Esophagus muscularis mucosa (tissue), 4 donors: ENCODE results near the gene LAT. TPM values are rescaled to one million over a fixed set of nuclear protein-coding genes. Genes with fewer than 3 reads are reported as not detected.
"Not testable (repeated sequence)": the region's sequence is repeated elsewhere in the genome, so short reads cannot be mapped to it uniquely, and the experiment has no call there.

Source experiments
- DNase-seq: peaks from one replicate; pipeline ENCODE4 v3.0.0-alpha.2; 2017; ENCODE audit errors: extremely low spot score
- H3K27ac ChIP-seq, 4 donors: fragments of 200-600 bp; sonication (generic); replicated peaks in 1 of 4; 1 replicate in 3 of 4; 2 replicates in 1 of 4; pipeline ENCODE4 v1.5.1; 2016 to 2019; ENCODE audit warnings: mild to moderate bottlenecking in 1 of 4
- H3K27me3 ChIP-seq, 4 donors: fragments of 200-600 bp; sonication (generic); one replicate each; pipeline versions ENCODE4 v1.5.1 to v1.6.0; 2016 to 2019
- H3K36me3 ChIP-seq, 4 donors: fragments of 200-600 bp; sonication (generic); one replicate each; pipeline ENCODE4 v1.5.1; 2016 to 2019
- H3K4me1 ChIP-seq, 4 donors: fragments of 200-600 bp; sonication (generic); one replicate each; pipeline ENCODE4 v1.5.1; 2016 to 2019
- H3K4me3 ChIP-seq, 4 donors: fragments of 200-600 bp; sonication (generic); 1 replicate in 2 of 4; 2 replicates in 2 of 4; pipeline ENCODE4 v1.5.1; 2016 to 2019; ENCODE audit warnings: mild to moderate bottlenecking in 4 of 4, moderate library complexity in 1 of 4
- H3K9me3 ChIP-seq, 4 donors: fragments of 200-600 bp; sonication (generic); 1 replicate in 3 of 4; 2 replicates in 1 of 4; pipeline ENCODE4 v1.5.1; 2016 to 2019
- CTCF ChIP-seq, 3 experiments: fragments of 200-600 bp in 2 of 3; fragments of 450-650 bp in 1 of 3; sonication (generic) in 2 of 3; IDR thresholded peaks; one replicate each; pipeline ENCODE4 v1.5.1; 2017 to 2019; ENCODE audit warnings: antibody characterized with exemption in 3 of 3, mild to moderate bottlenecking in 2 of 3, moderate library complexity in 1 of 3
- EP300 ChIP-seq: sonication (generic); formaldehyde crosslinking; IDR thresholded peaks from one replicate; pipeline ENCODE4 v1.6.1; 2017; ENCODE audit warnings: antibody characterized with exemption
- POLR2A ChIP-seq: fragments of 450-650 bp; IDR thresholded peaks from one replicate; pipeline ENCODE4 v1.6.1; 2017; ENCODE audit warnings: antibody characterized with exemption, moderate library complexity, mild to moderate bottlenecking, low read depth
- POLR2AphosphoS5 ChIP-seq, 2 donors: sonication (generic); formaldehyde crosslinking; IDR thresholded peaks; one replicate each; pipeline ENCODE4 v1.6.1; 2017; ENCODE audit warnings: antibody characterized with exemption in 2 of 2
- WGBS: methylation state at CpG from one replicate; pipeline ENCODE4 v1.1.5; 2018; 5-methylcytosine and 5-hydroxymethylcytosine counted together
- intact Hi-C: fragments of 100-400 bp; cut with DNase I; formaldehyde crosslinking; loops from one replicate; pipeline ENCODE4 v1.15.1; 2023
- total RNA-seq, 4 donors: library from RNA; depleted of rRNA; stranded (reverse); fragments of >200 nt; gene quantifications; one replicate each; pipeline versions ENCODE4 v1.1.0 to v1.2.1, GENCODE V29; 2016

The LAT gene
- total RNA-seq, 4 donors from 2014 or later, result 3.1 to 6.5 (median 6.2) TPM

GRCh38 chr16:28974437-28975157 is 10.3 kb upstream of the LAT start, which contains the start of gene SPNS1:
Gene SPNS1, plus strand, starts transcription at chr16:28974778. Its CDS starts 374 bp downstream, at chr16:28975152.
- H3K36me3 ChIP-seq, result peaks cover 6 to 32% (median 25%) of the 10 kb centered on the region in 4 donors
- no peaks in the 10 kb centered on the region for H3K27me3 ChIP-seq
- H3K9me3 ChIP-seq, result no peaks in the 10 kb centered on the region
- peak within 1 kb of the TSS; percentile 78 to 86 (median 81) for H3K27ac ChIP-seq
- DNase-seq, result peak; percentile 99
- peaks cover 18 to 33% (median 23%) of the 10 kb centered on the region in 4 donors for H3K4me1 ChIP-seq
- intact Hi-C loops, result no loop called here
- 0% methylated on average over 20 of the region's 60 CpGs for WGBS
- peak; percentile 88 to 97 for TF ChIP-seq POLR2AphosphoS5 (IDR thresholded peaks at IDR 0.05)
- TF ChIP-seq EP300, result no peak
- TF ChIP-seq POLR2A, result no peak
- peak within 1 kb of the TSS; percentile 78 to 97 (median 90) for H3K4me3 ChIP-seq

- peaks cover 10 to 38% (median 30%) of the 10 kb centered on the region in 4 donors for H3K36me3 ChIP-seq
- DNase-seq, result no peak
- H3K27me3 ChIP-seq, result no peaks in the 10 kb centered on the region
- H3K9me3 ChIP-seq, result no peaks in the 10 kb centered on the region
- no peak for TF ChIP-seq EP300
- no peak for TF ChIP-seq POLR2A
- no peak for TF ChIP-seq CTCF (IDR thresholded peaks at IDR 0.05)
- TF ChIP-seq POLR2AphosphoS5 (IDR thresholded peaks at IDR 0.05), result no peak
- peak overlapping the region; percentile 78 to 97 (median 90) for H3K4me3 ChIP-seq
- peak overlapping the region; percentile 78 to 86 (median 81) for H3K27ac ChIP-seq
- intact Hi-C loops, result no loop called here
- 8% methylated on average over 23 of the region's 30 CpGs for WGBS
- H3K4me1 ChIP-seq, result peaks cover 18 to 33% (median 23%) of the 10 kb centered on the region in 4 donors
Measured at GRCh38 chr16:28975158-28975599, 9.7 kb upstream of the LAT start.

- DNase-seq, result no peak
- peaks cover 31 to 66% (median 58%) of the 10 kb centered on the region in 4 donors for H3K36me3 ChIP-seq
- H3K27me3 ChIP-seq, result no peaks in the 10 kb centered on the region
- H3K9me3 ChIP-seq, result no peaks in the 10 kb centered on the region
- intact Hi-C loops, result no loop called here
- H3K4me3 ChIP-seq, result no peak overlapping the region
- H3K4me1 ChIP-seq, result peaks cover 18 to 33% (median 23%) of the 10 kb centered on the region in 4 donors
- H3K27ac ChIP-seq, result no peak overlapping the region
- TF ChIP-seq EP300 (no peak), CTCF (IDR thresholded peaks at IDR 0.05) (peak in 1 of 3 experiments; percentile 8), POLR2A (no peak), POLR2AphosphoS5 (IDR thresholded peaks at IDR 0.05) (no peak)
- 85% methylated on average over 10 of the region's 11 CpGs for WGBS
Measured at GRCh38 chr16:28977703-28978662, 6.9 kb upstream of the LAT start.

GRCh38 chr16:28980330-28980729 is 4.5 kb upstream of the LAT start:
- H3K9me3 ChIP-seq, DNase-seq, H3K27me3 ChIP-seq, intact Hi-C loops, H3K4me3 ChIP-seq, H3K27ac ChIP-seq: not testable (repeated sequence)
- peaks cover 44 to 89% (median 82%) of the 10 kb centered on the region in 4 donors for H3K36me3 ChIP-seq
- WGBS, result 91% methylated on average over 6 of the region's 7 CpGs
- H3K4me1 ChIP-seq, result peaks cover 10 to 21% (median 12%) of the 10 kb centered on the region in 4 donors

GRCh38 chr16:28980929-28981328 is 3.9 kb upstream of the LAT start:
- peaks cover 44 to 95% (median 88%) of the 10 kb centered on the region in 4 donors for H3K36me3 ChIP-seq
- intact Hi-C loops, result no loop called here
- TF ChIP-seq EP300 (no peak), POLR2AphosphoS5 (IDR thresholded peaks at IDR 0.05) (no peak)
- H3K4me1 ChIP-seq, result peaks cover 4 to 15% (median 6%) of the 10 kb centered on the region in 4 donors
- no peaks in the 10 kb centered on the region for H3K27me3 ChIP-seq
- no peak for DNase-seq
- H3K9me3 ChIP-seq, result no peaks in the 10 kb centered on the region
- H3K4me3 ChIP-seq, result no peak overlapping the region
- H3K27ac ChIP-seq, result no peak overlapping the region
- 83% methylated on average over 7 of the region's 7 CpGs for WGBS
